ENCODE measurements around the gene RAB35.

DNA sequence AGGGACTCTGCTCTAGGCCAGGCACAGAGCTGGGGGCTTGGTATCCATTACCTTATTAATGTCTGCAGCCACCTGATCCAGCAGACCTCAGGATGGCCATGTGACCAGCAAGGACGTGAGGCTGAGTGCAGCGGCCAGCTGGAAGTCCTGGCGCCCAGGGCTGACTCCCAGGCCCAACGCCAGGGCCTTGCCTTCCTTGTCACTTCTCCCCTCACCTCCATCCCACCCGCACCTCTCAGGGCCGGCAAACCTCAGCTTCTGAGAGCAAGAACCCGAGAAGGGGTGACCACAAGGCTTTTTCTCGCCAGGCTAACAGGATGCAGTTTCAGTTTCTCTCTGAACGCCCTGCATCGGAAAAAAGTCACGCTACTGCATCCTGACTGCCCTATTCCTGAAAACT, 15.4 kb downstream of the RAB35 start:
- TF ChIP-seq CTCF (IDR thresholded peaks at IDR 0.05), result no peak
- no peak for TF ChIP-seq TCF7L2 (IDR thresholded peaks at IDR 0.05; ENCODE audit: low read depth, low read length)
- TF ChIP-seq POLR2AphosphoS5 (IDR thresholded peaks at IDR 0.05; ENCODE audit: low read depth, low read length), result no peak
- TF ChIP-seq REST (IDR thresholded peaks at IDR 0.05; ENCODE audit: insufficient read depth in 1 of 2, low read depth in 2 of 2, low read length in 1 of 2), result no peak
- TF ChIP-seq SIN3A (IDR thresholded peaks at IDR 0.05; ENCODE audit: borderline replicate concordance, insufficient read depth, low read depth, low read length), result no peak

Data from Panc1 (cell line).